OCI-LY3 (cell line): ENCODE measurements around the gene KIF5C.

Experiments
- H2AFZ ChIP-seq: fragments of 200-600, 300-600 bp; shearing (Covaris generic); 2 replicates; pipeline ENCODE4 v1.6.0; 2014; ENCODE audit warnings: antibody characterized with exemption, low read depth, low read length
- H3K27ac ChIP-seq: fragments of 200-600, 300-600 bp; sonication (generic); 2 replicates; pipeline ENCODE4 v1.5.1; 2014; ENCODE audit warnings: mild to moderate bottlenecking, low read length, moderate library complexity, mixed read lengths
- H3K27me3 ChIP-seq: fragments of 200-600, 300-600 bp; sonication (generic); 2 replicates; pipeline ENCODE4 v1.6.1; 2014; ENCODE audit warnings: low read depth, low read length, mixed read lengths
- H3K36me3 ChIP-seq: fragments of 200-600, 300-600 bp; sonication (generic); replicated peaks from 2 replicates; pipeline ENCODE3; 2014; ENCODE audit warnings: low read depth, low read length, mixed read lengths
- H3K4me1 ChIP-seq: fragments of 300-600, 200-600 bp; sonication (generic); 2 replicates; pipeline ENCODE4 v1.6.1; 2014; ENCODE audit warnings: low read length, mixed read lengths
- H3K4me2 ChIP-seq: fragments of 200-600, 300-600 bp; sonication (generic); 2 replicates; pipeline ENCODE4 v1.6.1; 2014; ENCODE audit warnings: low read length, mixed read lengths
- H3K4me3 ChIP-seq: fragments of 300-600, 200-600 bp; sonication (generic); 2 replicates; pipeline ENCODE4 v1.5.1; 2014; ENCODE audit warnings: antibody characterized with exemption, mild to moderate bottlenecking, low read length, moderate library complexity
- H3K79me2 ChIP-seq: fragments of 300-600, 200-600 bp; shearing (Covaris generic); 2 replicates; pipeline ENCODE4 v1.6.1; 2014; ENCODE audit warnings: mild to moderate bottlenecking, low read length, mixed read lengths
- H3K9ac ChIP-seq: fragments of 300-600, 200-600 bp; shearing (Covaris generic); 2 replicates; pipeline ENCODE4 v1.6.0; 2014; ENCODE audit warnings: mild to moderate bottlenecking, low read length, moderate library complexity
- H3K9me3 ChIP-seq: fragments of 200-600, 300-600 bp; shearing (Covaris generic); 2 replicates; pipeline ENCODE4 v1.6.1; 2014; ENCODE audit warnings: low read length, mixed read lengths; ENCODE audit not compliant: insufficient read depth
- H4K20me1 ChIP-seq: fragments of 200-600, 300-600 bp; sonication (generic); 2 replicates; pipeline ENCODE4 v1.6.1; 2016; ENCODE audit warnings: low read length, mixed read lengths; ENCODE audit not compliant: insufficient read depth
- EZH2phosphoT487 ChIP-seq: fragments of 200-600 bp; shearing (Covaris generic); IDR thresholded peaks from 2 replicates; pipeline ENCODE4 v1.6.1; 2018; ENCODE audit warnings: antibody characterized with exemption, mixed run types, low read depth
- TF ChIP-seq, protein P1 (sequence below): fragments of 200-600, 300-600 bp; sonication (generic); IDR thresholded peaks from 2 replicates; pipeline ENCODE4 v1.5.1; 2014; ENCODE audit warnings: antibody characterized with exemption, low read length, low read depth

The KIF5C gene

DNA sequence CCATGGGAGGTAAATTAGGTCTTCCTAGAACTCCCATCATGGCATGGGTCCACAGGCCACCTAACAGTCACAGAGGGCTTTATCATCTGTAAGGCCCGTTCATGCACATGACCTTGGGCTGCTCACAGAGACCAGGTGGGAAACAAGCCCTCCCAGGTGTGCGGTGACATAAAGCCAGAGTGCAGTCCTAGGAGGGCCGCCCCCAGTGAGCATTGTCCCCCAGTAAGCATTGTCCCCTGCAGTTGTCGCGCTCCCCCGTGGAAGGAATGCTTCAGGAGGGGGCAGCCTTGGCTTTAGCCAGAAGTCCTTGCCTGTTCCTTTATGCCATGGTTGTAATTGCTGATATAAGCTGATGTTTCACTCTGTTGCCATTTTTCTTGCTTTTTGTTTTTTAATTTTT lies 121.8 kb downstream of the KIF5C start:
- H3K4me3 ChIP-seq, result no peak overlapping the region
- peaks cover 5% of the 10 kb centered on the region; the same call in 1 of the 2 replicates for H3K4me1 ChIP-seq
- H3K9ac ChIP-seq, result no peak overlapping the region
- H3K4me2 ChIP-seq, result no peak overlapping the region
- TF ChIP-seq, protein P1, sequence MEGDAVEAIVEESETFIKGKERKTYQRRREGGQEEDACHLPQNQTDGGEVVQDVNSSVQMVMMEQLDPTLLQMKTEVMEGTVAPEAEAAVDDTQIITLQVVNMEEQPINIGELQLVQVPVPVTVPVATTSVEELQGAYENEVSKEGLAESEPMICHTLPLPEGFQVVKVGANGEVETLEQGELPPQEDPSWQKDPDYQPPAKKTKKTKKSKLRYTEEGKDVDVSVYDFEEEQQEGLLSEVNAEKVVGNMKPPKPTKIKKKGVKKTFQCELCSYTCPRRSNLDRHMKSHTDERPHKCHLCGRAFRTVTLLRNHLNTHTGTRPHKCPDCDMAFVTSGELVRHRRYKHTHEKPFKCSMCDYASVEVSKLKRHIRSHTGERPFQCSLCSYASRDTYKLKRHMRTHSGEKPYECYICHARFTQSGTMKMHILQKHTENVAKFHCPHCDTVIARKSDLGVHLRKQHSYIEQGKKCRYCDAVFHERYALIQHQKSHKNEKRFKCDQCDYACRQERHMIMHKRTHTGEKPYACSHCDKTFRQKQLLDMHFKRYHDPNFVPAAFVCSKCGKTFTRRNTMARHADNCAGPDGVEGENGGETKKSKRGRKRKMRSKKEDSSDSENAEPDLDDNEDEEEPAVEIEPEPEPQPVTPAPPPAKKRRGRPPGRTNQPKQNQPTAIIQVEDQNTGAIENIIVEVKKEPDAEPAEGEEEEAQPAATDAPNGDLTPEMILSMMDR, result no peak
- no peak for TF ChIP-seq EZH2phosphoT487
- H2AFZ ChIP-seq, result no peak overlapping the region
- H3K79me2 ChIP-seq, result no peaks in the 10 kb centered on the region
- H4K20me1 ChIP-seq, result no peaks in the 10 kb centered on the region
- H3K27me3 ChIP-seq, result no peaks in the 10 kb centered on the region
- no peaks in the 10 kb centered on the region for H3K9me3 ChIP-seq
- H3K36me3 ChIP-seq, result no peaks in the 10 kb centered on the region
- no peak overlapping the region for H3K27ac ChIP-seq

DNA sequence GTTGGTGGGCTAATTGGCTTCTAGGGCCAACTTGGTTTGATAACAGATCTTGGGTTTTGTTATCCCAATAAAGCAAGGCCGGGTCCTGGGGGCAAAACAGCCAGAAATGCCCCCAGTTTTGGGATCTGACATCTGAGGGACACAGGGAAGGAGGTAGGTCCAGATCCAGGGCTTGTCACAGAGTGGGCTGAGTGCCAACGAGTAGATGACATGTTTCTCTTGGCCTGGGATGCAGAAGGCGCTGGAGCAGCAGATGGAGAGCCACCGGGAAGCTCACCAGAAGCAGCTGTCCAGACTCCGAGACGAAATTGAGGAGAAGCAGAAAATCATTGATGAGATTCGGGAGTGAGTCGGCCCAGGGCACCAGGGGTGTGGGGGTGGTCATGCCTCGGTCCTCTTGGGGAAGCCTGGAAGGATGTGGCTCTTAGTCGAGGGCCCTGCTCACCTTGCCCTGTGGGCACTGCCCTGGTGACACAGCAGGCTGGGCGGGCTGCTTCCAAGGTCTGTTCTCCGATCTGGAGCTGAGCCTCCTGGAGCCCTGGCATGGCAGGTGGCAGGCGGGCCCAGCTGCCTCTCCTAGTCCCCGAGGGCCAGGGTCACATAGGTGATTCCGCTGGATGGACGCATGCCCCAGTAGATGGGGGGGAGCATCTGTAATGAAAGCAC lies 123.3 kb downstream of the KIF5C start:
- no peaks in the 10 kb centered on the region for H3K36me3 ChIP-seq
- no peaks in the 10 kb centered on the region for H4K20me1 ChIP-seq
- H3K27me3 ChIP-seq, result no peaks in the 10 kb centered on the region
- peaks cover 5% of the 10 kb centered on the region; the same call in 1 of the 2 replicates for H3K4me1 ChIP-seq
- H3K4me2 ChIP-seq, result no peak overlapping the region
- H3K27ac ChIP-seq, result no peak overlapping the region
- H3K79me2 ChIP-seq, result no peaks in the 10 kb centered on the region
- no peaks in the 10 kb centered on the region for H3K9me3 ChIP-seq
- H2AFZ ChIP-seq, result no peak overlapping the region
- TF ChIP-seq EZH2phosphoT487, result no peak
- TF ChIP-seq, protein P1, result no peak
- no peak overlapping the region for H3K9ac ChIP-seq
- no peak overlapping the region for H3K4me3 ChIP-seq

DNA sequence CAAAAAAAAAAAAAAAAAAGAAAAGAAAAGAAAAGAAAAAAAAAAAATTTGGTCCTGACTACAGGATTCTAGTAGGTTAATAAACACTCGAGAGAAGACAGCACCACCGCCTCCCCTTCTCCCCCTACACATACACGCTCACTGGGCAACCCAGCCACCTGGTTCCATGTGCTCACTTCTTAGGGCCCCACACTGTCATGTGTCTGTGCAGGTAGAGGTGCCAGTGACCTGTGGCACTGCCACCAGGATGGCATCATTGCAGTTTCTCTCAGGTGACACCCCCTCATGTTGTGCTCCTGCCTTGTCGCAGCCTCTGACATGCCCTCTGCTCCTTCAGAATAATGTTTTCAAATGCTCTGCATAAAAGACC lies 123.8 kb downstream of the KIF5C start:
- no peaks in the 10 kb centered on the region for H3K36me3 ChIP-seq
- no peak overlapping the region for H3K9ac ChIP-seq
- TF ChIP-seq EZH2phosphoT487, result no peak
- TF ChIP-seq, protein P1, result no peak
- no peaks in the 10 kb centered on the region for H3K27me3 ChIP-seq
- H3K4me3 ChIP-seq, result no peak overlapping the region
- H3K27ac ChIP-seq, result no peak overlapping the region
- H4K20me1 ChIP-seq, result no peaks in the 10 kb centered on the region
- H3K4me2 ChIP-seq, result no peak overlapping the region
- H3K9me3 ChIP-seq, result no peaks in the 10 kb centered on the region
- H2AFZ ChIP-seq, result no peak overlapping the region
- peaks cover 5% of the 10 kb centered on the region; the same call in 1 of the 2 replicates for H3K4me1 ChIP-seq
- H3K79me2 ChIP-seq, result no peaks in the 10 kb centered on the region

DNA sequence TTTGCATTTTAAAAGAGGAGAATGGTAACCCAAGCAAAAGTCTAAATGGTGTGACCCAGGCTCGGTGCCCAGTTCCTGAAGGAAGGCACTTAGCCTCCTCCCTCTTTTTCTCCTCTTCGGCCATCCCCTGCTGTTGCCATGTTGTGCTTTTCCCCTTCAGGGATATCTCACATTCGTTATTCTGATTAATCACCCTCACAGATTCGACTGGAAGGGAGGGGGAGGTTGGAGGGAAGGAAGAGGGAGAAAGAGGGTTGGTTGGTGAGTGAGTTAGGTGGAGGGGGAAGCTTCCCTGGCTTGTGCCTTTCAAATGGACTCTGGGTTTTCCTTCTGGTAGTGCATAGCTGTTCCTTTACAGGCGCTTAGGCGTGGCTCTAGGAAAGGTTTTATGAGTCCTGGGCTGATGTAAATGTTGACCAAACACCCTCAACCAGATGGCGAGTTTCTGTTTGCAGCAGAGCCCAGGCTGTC lies 124.5 kb downstream of the KIF5C start:
- Histone ChIP-seq H3K9ac (no peak overlapping the region), H2AFZ (no peak overlapping the region), H3K27ac (no peak overlapping the region), H3K9me3 (no peaks in the 10 kb centered on the region), H4K20me1 (no peaks in the 10 kb centered on the region), H3K4me2 (no peak overlapping the region), H3K36me3 (no peaks in the 10 kb centered on the region), H3K4me1 (peaks cover 5% of the 10 kb centered on the region; the same call in 1 of the 2 replicates), H3K79me2 (no peaks in the 10 kb centered on the region), H3K27me3 (no peaks in the 10 kb centered on the region), H3K4me3 (no peak overlapping the region)
- TF ChIP-seq, protein P1, result no peak
- TF ChIP-seq EZH2phosphoT487, result no peak
